MM.1S (cell line): ENCODE measurements around the gene MICU1.

ENCODE experiments used
- DNase-seq: peaks from one replicate; pipeline ENCODE4 v3.0.0-alpha.2; 2015
- H2AFZ ChIP-seq: fragments of 300-600 bp; sonication (generic); 2 replicates; pipeline ENCODE4 v1.6.0; 2016; ENCODE audit warnings: antibody characterized with exemption, low read length
- H3F3A ChIP-seq: fragments of 300-600 bp; sonication (generic); 2 replicates; pipeline ENCODE4 v1.6.1; 2016; ENCODE audit warnings: mild to moderate bottlenecking, antibody characterized with exemption, low read length, moderate library complexity, mixed read lengths; ENCODE audit not compliant: insufficient read depth
- H3K27ac ChIP-seq: fragments of 300-600 bp; sonication (generic); 2 replicates; pipeline ENCODE4 v1.5.1; 2016; ENCODE audit warnings: mild to moderate bottlenecking, low read length
- H3K27me3 ChIP-seq: fragments of 300-600 bp; sonication (generic); replicated peaks from 2 replicates; pipeline ENCODE4 v1.6.0; 2016; ENCODE audit warnings: low read length; ENCODE audit not compliant: insufficient read depth
- H3K36me3 ChIP-seq: fragments of 300-600 bp; sonication (generic); replicated peaks from 2 replicates; pipeline ENCODE4 v1.6.1; 2016; ENCODE audit warnings: mild to moderate bottlenecking, low read length, mixed read lengths; ENCODE audit not compliant: insufficient read depth
- H3K4me1 ChIP-seq: fragments of 300-600 bp; sonication (generic); 2 replicates; pipeline ENCODE4 v1.6.1; 2016; ENCODE audit warnings: low read length, mixed read lengths
- H3K4me2 ChIP-seq: fragments of 300-600 bp; sonication (generic); 2 replicates; pipeline ENCODE4 v1.6.0; 2016; ENCODE audit warnings: low read depth, low read length
- H3K4me3 ChIP-seq: fragments of 300-600 bp; sonication (generic); 2 replicates; pipeline ENCODE4 v1.5.1; 2016; ENCODE audit warnings: low read length, mixed read lengths
- H3K79me2 ChIP-seq: fragments of 300-600 bp; sonication (generic); 2 replicates; pipeline ENCODE4 v1.6.1; 2016; ENCODE audit warnings: mixed run types, low read length, mixed read lengths
- H3K9ac ChIP-seq: fragments of 300-600 bp; sonication (generic); 2 replicates; pipeline ENCODE4 v1.6.1; 2016; ENCODE audit warnings: low read length, mixed read lengths
- H3K9me2 ChIP-seq: fragments of 300-600 bp; sonication (generic); replicated peaks from 2 replicates; pipeline ENCODE4 v1.6.1; 2016; ENCODE audit warnings: mild to moderate bottlenecking, low read length, mixed read lengths; ENCODE audit not compliant: insufficient read depth
- H3K9me3 ChIP-seq: fragments of 300-600 bp; sonication (generic); replicated peaks from 2 replicates; pipeline ENCODE4 v1.6.1; 2016; ENCODE audit warnings: mild to moderate bottlenecking, low read length, mixed read lengths; ENCODE audit not compliant: insufficient read depth
- H4K20me1 ChIP-seq: fragments of 300-600 bp; sonication (generic); 2 replicates; pipeline ENCODE4 v1.6.1; 2016; ENCODE audit warnings: mild to moderate bottlenecking, low read length, moderate library complexity, mixed read lengths; ENCODE audit not compliant: insufficient read depth
- CTCF ChIP-seq: fragments of 300-600 bp; sonication (generic); IDR thresholded peaks from 2 replicates; pipeline ENCODE4 v1.5.1; 2016; ENCODE audit warnings: antibody characterized with exemption, low read length, mixed read lengths
- EZH2 ChIP-seq: fragments of 300-600 bp; sonication (generic); optimal IDR thresholded peaks from 2 replicates; pipeline ENCODE3; 2017; ENCODE audit warnings: low read depth, mild to moderate bottlenecking, antibody characterized with exemption, low read length, mixed read lengths
- EZH2phosphoT487 ChIP-seq: fragments of 300-600 bp; sonication (generic); IDR thresholded peaks from 2 replicates; pipeline ENCODE4 v1.6.1; 2018; ENCODE audit warnings: antibody characterized with exemption, low read length

Gene MICU1

GRCh38 chr10:72667207-72667864, 41.5 kb upstream of the MICU1 start:
- Histone ChIP-seq H3K4me3 (no peak overlapping the region), H3K4me2 (no peak overlapping the region), H3K27me3 (no peaks in the 10 kb centered on the region), H3K79me2 (no peaks in the 10 kb centered on the region), H3K9me2 (no peaks in the 10 kb centered on the region), H4K20me1 (no peaks in the 10 kb centered on the region), H3K9me3 (no peaks in the 10 kb centered on the region), H2AFZ (no peak overlapping the region), H3K9ac (no peak overlapping the region), H3K27ac (no peak overlapping the region), H3F3A (no peaks in the 10 kb centered on the region), H3K36me3 (no peaks in the 10 kb centered on the region), H3K4me1 (no peaks in the 10 kb centered on the region)
- TF ChIP-seq EZH2 (no peak), CTCF (no peak), EZH2phosphoT487 (no peak)
- no peak for DNase-seq

GRCh38 chr10:72665925-72666324, 40.0 kb upstream of the MICU1 start:
- H3K4me3 ChIP-seq = no peak overlapping the region
- no peak overlapping the region for H3K9ac ChIP-seq
- no peak overlapping the region for H2AFZ ChIP-seq
- no peaks in the 10 kb centered on the region for H3K79me2 ChIP-seq
- no peaks in the 10 kb centered on the region for H3K9me2 ChIP-seq
- no peaks in the 10 kb centered on the region for H3F3A ChIP-seq
- H3K27me3 ChIP-seq = no peaks in the 10 kb centered on the region
- no peak overlapping the region for H3K27ac ChIP-seq
- H4K20me1 ChIP-seq = no peaks in the 10 kb centered on the region
- DNase-seq = no peak
- TF ChIP-seq EZH2phosphoT487 (no peak), CTCF (no peak), EZH2 (no peak)
- no peaks in the 10 kb centered on the region for H3K36me3 ChIP-seq
- no peaks in the 10 kb centered on the region for H3K9me3 ChIP-seq
- no peaks in the 10 kb centered on the region for H3K4me1 ChIP-seq
- H3K4me2 ChIP-seq = no peak overlapping the region

- Histone ChIP-seq H3F3A (no peaks in the 10 kb centered on the region), H2AFZ (no peak overlapping the region), H3K79me2 (no peaks in the 10 kb centered on the region), H3K4me3 (no peak overlapping the region), H3K9me3 (no peaks in the 10 kb centered on the region), H3K36me3 (no peaks in the 10 kb centered on the region), H3K27me3 (no peaks in the 10 kb centered on the region), H3K4me1 (no peaks in the 10 kb centered on the region), H3K27ac (no peak overlapping the region), H3K9me2 (no peaks in the 10 kb centered on the region), H3K4me2 (no peak overlapping the region), H3K9ac (no peak overlapping the region), H4K20me1 (no peaks in the 10 kb centered on the region)
- TF ChIP-seq EZH2phosphoT487 (no peak), EZH2 (no peak), CTCF (no peak)
- DNase-seq = no peak
Observed at GRCh38 chr10:72663971-72664370, 38.1 kb upstream of the MICU1 start.
